Left ventricle myocardium inferior (tissue), 1 donor: ENCODE results near the gene NKD1. TPM values are rescaled to one million over a fixed set of nuclear protein-coding genes. Genes with fewer than 3 reads are reported as not detected.

Experiments
- DNase-seq: peaks from one replicate; pipeline ENCODE4 v3.0.0-alpha.2; 2020
- H3K27ac ChIP-seq: fragments of 200-600 bp; replicated peaks from 2 replicates; pipeline ENCODE4 v1.8.0; 2021
- H3K27me3 ChIP-seq: fragments of 200-600 bp; 2 replicates; pipeline ENCODE4 v1.8.0; 2021; ENCODE audit warnings: low read depth
- H3K36me3 ChIP-seq: fragments of 200-600 bp; 2 replicates; pipeline ENCODE4 v1.8.0; 2021
- H3K4me1 ChIP-seq: fragments of 200-600 bp; 2 replicates; pipeline ENCODE4 v1.8.0; 2021
- H3K4me3 ChIP-seq: fragments of 200-600 bp; 2 replicates; pipeline ENCODE4 v1.8.0; 2021; ENCODE audit warnings: mild to moderate bottlenecking, moderate library complexity
- H3K9me3 ChIP-seq: fragments of 200-600 bp; replicated peaks from 2 replicates; pipeline ENCODE4 v1.8.0; 2021
- CTCF ChIP-seq: fragments of 200-600 bp; IDR thresholded peaks from 2 replicates; pipeline ENCODE4 v1.8.0; 2021; ENCODE audit warnings: antibody characterized with exemption, mild to moderate bottlenecking, borderline replicate concordance
- intact Hi-C: fragments of 100-400 bp; cut with micrococcal nuclease; formaldehyde crosslinking; loops from one replicate; pipeline ENCODE4 v1.11.0; 2022
- total RNA-seq: library from RNA; stranded (reverse); fragmentation: NEBNext Ultra II Directional; extraction: Animal tissue kit (Norgen Biotek cat#: 25700); gene quantifications from one replicate; pipeline ENCODE4 v1.2.1, GENCODE V29; 2021
- donor health status: DM: no; HTN: yes; CAD: no; lungs with severe emphysema.

The NKD1 gene
- total RNA-seq, 1 donor from 2014 or later, result 1.5 TPM

GRCh38 chr16:50607970-50608557, 59.9 kb downstream of the NKD1 start:
- Histone ChIP-seq H3K4me1 (peaks cover 28% of the 10 kb centered on the region), H3K9me3 (no peaks in the 10 kb centered on the region), H3K36me3 (no peaks in the 10 kb centered on the region), H3K27ac (no peak overlapping the region), H3K27me3 (no peaks in the 10 kb centered on the region), H3K4me3 (no peak overlapping the region)
- intact Hi-C loops, result no loop called here
- no peak for TF ChIP-seq CTCF
- no peak for DNase-seq

DNA sequence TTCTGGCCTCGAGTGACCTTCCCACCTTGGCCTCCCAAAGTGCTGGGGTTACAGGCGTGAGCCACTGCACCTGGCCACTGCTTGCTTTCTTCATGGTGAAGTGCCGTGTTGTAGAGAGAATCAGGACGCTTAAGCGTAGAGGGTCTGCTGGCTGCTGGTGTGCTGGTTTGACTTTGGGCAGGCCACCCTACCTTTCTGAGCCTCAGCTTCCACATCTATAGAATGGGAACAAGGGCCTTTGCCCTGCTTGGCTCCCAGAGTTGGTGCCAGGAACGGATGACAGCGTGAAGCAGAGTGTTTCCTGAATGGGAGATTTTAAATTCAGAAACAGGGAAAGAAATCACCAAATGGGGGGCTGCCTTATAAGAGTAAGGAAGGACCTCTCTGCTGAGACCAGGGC, 60.9 kb downstream of the NKD1 start:
- Histone ChIP-seq H3K4me1 (peaks cover 28% of the 10 kb centered on the region), H3K27me3 (no peaks in the 10 kb centered on the region), H3K27ac (no peak overlapping the region), H3K4me3 (no peak overlapping the region), H3K9me3 (no peaks in the 10 kb centered on the region), H3K36me3 (no peaks in the 10 kb centered on the region)
- intact Hi-C loops, result no loop called here
- no peak for DNase-seq
- no peak for TF ChIP-seq CTCF

DNA sequence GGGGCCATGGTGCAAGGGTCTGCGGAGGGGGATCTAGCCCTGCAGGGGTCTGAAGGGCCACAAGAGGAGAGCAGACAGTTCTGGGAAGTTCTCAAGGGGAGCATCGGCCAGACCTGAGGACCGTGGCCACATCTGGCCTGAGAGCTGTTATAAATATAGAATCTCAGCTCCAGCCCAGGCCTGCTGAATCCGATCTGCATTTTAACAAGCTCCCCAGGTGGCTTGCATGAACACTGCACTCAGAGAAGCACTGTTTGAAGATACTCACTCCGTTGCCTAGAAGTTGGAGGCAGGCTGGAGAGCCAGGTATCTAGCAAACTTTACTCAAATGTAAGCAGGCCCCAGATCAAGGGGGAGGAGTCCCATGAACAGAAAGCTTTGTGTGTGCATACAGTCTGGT, 61.3 kb downstream of the NKD1 start:
- no peaks in the 10 kb centered on the region for H3K9me3 ChIP-seq
- peaks cover 33% of the 10 kb centered on the region for H3K4me1 ChIP-seq
- no peaks in the 10 kb centered on the region for H3K36me3 ChIP-seq
- DNase-seq, result no peak
- intact Hi-C loops, result no loop called here
- no peak overlapping the region for H3K27ac ChIP-seq
- no peak overlapping the region for H3K4me3 ChIP-seq
- peak; percentile 30 for TF ChIP-seq CTCF
- no peaks in the 10 kb centered on the region for H3K27me3 ChIP-seq

- peaks cover 43% of the 10 kb centered on the region for H3K4me1 ChIP-seq
- TF ChIP-seq CTCF, result no peak
- H3K9me3 ChIP-seq, result no peaks in the 10 kb centered on the region
- H3K4me3 ChIP-seq, result no peak overlapping the region
- no peaks in the 10 kb centered on the region for H3K36me3 ChIP-seq
- no peaks in the 10 kb centered on the region for H3K27me3 ChIP-seq
- no peak for DNase-seq
- no peak overlapping the region for H3K27ac ChIP-seq
- intact Hi-C loops, result no loop called here
Observed at GRCh38 chr16:50610331-50611262, 62.4 kb downstream of the NKD1 start.

DNA sequence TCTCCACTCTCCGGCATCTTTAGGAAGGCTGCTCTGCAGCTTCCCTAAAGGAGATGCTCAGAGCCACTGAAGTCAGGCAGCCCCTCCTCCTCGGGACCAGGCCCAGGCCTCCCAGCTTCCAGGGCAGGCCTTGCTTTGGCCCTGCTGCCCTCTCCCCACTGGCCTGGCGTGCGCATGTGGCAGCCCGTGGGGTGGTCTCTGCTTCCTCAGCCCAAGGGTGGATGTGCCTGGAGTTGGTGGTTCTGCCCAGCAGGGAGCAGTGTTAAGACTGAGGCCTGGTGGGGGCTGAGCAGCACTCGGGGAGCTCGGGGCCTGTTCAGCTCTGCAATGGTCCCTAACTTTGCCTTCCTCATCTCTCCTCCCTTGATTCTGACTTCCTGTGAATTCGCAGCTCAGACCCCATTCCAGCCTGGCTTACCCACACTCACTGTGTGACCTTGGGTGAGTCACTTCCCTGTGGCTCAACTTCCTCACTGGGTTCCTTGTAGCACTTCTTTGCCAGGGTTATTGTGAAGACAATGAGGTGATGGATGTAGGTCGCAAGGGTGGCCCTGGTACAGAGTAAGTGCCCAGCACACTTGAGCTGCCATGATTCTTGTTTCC, 63.2 kb downstream of the NKD1 start:
- no peak for DNase-seq
- H3K9me3 ChIP-seq, result no peaks in the 10 kb centered on the region
- H3K36me3 ChIP-seq, result no peaks in the 10 kb centered on the region
- intact Hi-C loops, result no loop called here
- peaks cover 51% of the 10 kb centered on the region for H3K4me1 ChIP-seq
- TF ChIP-seq CTCF, result no peak
- H3K4me3 ChIP-seq, result no peak overlapping the region
- no peaks in the 10 kb centered on the region for H3K27me3 ChIP-seq
- H3K27ac ChIP-seq, result no peak overlapping the region
